Breast epithelium (tissue), 3 donors: ENCODE data around the gene SIRT3.

Source experiments
- POLR2A ChIP-seq: fragments of 450-650 bp; IDR thresholded peaks from one replicate; pipeline ENCODE4 v1.6.1; 2016; ENCODE audit warnings: antibody characterized with exemption, mild to moderate bottlenecking, moderate library complexity
- POLR2AphosphoS5 ChIP-seq, 3 donors: sonication (generic); formaldehyde crosslinking; IDR thresholded peaks; one replicate each; pipeline ENCODE4 v1.6.1; 2017; ENCODE audit warnings: antibody characterized with exemption in 3 of 3
- TF ChIP-seq, protein P1 (sequence below), 3 donors: fragments of 450-650 bp; IDR thresholded peaks; one replicate each; pipeline ENCODE4 v1.5.1; 2016 to 2017; ENCODE audit warnings: antibody characterized with exemption in 3 of 3, mild to moderate bottlenecking in 3 of 3, moderate library complexity in 3 of 3

DNA sequence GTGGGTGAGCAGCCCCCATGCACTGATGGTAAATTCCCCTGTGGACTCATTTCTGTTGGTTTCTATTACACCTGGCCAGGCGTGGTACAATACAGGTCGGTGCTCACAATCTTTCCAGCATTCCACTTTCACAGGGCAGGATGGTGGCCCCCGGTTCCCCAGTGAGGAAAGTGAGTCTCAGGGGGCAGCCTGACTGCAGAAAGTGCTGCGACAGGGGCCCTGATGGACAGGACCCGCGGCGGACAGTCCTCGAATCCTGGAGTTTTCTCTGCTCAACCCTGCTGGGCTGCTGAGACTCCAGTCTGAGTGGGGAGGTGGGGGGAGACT lies 49.7 kb upstream of the SIRT3 start:
- TF ChIP-seq, protein P1, sequence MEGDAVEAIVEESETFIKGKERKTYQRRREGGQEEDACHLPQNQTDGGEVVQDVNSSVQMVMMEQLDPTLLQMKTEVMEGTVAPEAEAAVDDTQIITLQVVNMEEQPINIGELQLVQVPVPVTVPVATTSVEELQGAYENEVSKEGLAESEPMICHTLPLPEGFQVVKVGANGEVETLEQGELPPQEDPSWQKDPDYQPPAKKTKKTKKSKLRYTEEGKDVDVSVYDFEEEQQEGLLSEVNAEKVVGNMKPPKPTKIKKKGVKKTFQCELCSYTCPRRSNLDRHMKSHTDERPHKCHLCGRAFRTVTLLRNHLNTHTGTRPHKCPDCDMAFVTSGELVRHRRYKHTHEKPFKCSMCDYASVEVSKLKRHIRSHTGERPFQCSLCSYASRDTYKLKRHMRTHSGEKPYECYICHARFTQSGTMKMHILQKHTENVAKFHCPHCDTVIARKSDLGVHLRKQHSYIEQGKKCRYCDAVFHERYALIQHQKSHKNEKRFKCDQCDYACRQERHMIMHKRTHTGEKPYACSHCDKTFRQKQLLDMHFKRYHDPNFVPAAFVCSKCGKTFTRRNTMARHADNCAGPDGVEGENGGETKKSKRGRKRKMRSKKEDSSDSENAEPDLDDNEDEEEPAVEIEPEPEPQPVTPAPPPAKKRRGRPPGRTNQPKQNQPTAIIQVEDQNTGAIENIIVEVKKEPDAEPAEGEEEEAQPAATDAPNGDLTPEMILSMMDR (IDR thresholded peaks at IDR 0.05), result no peak
- TF ChIP-seq POLR2AphosphoS5 (IDR thresholded peaks at IDR 0.05) (no peak), POLR2A (no peak)
